Kidney (tissue), 14 donors: ENCODE data around the gene CEP104. TPM values are rescaled to one million over a fixed set of nuclear protein-coding genes. Genes with fewer than 3 reads are reported as not detected.

Source experiments
- DNase-seq, 5 donors: peaks; one replicate each; pipeline ENCODE4 v3.0.0-alpha.2; 2013 to 2020
- FAIRE-seq: peaks from 2 replicates; lab custom pipeline; 2012; peaks lifted over from hg19 to GRCh38; lab: Jason Lieb, UNC
- H3K27ac ChIP-seq, 2 donors: one replicate each; pipeline ENCODE4 v1.7.0; 2013; ENCODE audit warnings: low read depth in 2 of 2, low read length in 2 of 2, inconsistent platforms in 1 of 2
- H3K27me3 ChIP-seq: one replicate; pipeline ENCODE4 v1.7.1; 2013; ENCODE audit warnings: low read length, inconsistent platforms; ENCODE audit not compliant: control insufficient read depth, insufficient read depth
- H3K36me3 ChIP-seq, 3 donors: one replicate each; pipeline versions ENCODE4 v1.7.0 to v1.7.1; 2013; ENCODE audit warnings: low read length in 3 of 3, control low read depth in 1 of 3, inconsistent platforms in 1 of 3; ENCODE audit not compliant: insufficient read depth in 3 of 3, control insufficient read depth in 2 of 3
- H3K4me1 ChIP-seq, 3 donors: one replicate each; pipeline versions ENCODE4 v1.7.0 to v1.7.1; 2013; ENCODE audit warnings: low read length in 3 of 3, inconsistent platforms in 1 of 3, low read depth in 1 of 3; ENCODE audit not compliant: control insufficient read depth in 2 of 3, insufficient read depth in 2 of 3
- H3K4me3 ChIP-seq, 3 donors: one replicate each; pipeline versions ENCODE4 v1.7.0 to v1.8.1; 2013; ENCODE audit warnings: low read length in 3 of 3, control low read depth in 1 of 3, inconsistent platforms in 1 of 3
- H3K9ac ChIP-seq, 3 donors: one replicate each; pipeline versions ENCODE4 v1.7.0 to v1.7.1; 2013; ENCODE audit warnings: low read length in 3 of 3, control low read depth in 1 of 3, inconsistent platforms in 1 of 3
- H3K9me3 ChIP-seq, 3 donors: one replicate each; pipeline versions ENCODE4 v1.7.0 to v1.7.1; 2013; ENCODE audit warnings: low read length in 3 of 3, control low read depth in 1 of 3, inconsistent platforms in 1 of 3; ENCODE audit not compliant: control insufficient read depth in 2 of 3, insufficient read depth in 1 of 3
- CTCF ChIP-seq: IDR thresholded peaks from 3 replicates; pipeline ENCODE4 v1.5.1; 2012; ENCODE audit warnings: mild to moderate bottlenecking, moderate library complexity, borderline replicate concordance; ENCODE audit not compliant: insufficient read depth; ENCODE audit errors: extremely low read depth
- intact Hi-C: fragments of 100-400 bp; cut with DNase I; formaldehyde crosslinking; loops from one replicate; pipeline ENCODE4 v1.11.1; 2022
- polyA plus RNA-seq: library from polyadenylated mRNA; stranded (reverse); fragments of 350-450 nt; fragmentation: Illumina TruSeq; extraction: RNeasy Lipid Tissue Mini Kit (QIAGEN cat#74804); gene quantifications from one replicate; pipeline ENCODE4 v1.2.3, GENCODE V29; 2014; ENCODE audit warnings: low read depth, low replicate concordance; ENCODE audit not compliant: insufficient read depth
- total RNA-seq: library from RNA; stranded (reverse); fragmentation: NEBNext Ultra II Directional; extraction: Animal tissue kit (Norgen Biotek cat#: 25700); gene quantifications from one replicate; pipeline ENCODE4 v1.2.1, GENCODE V29; 2021
- donor health status: control.
- donor health status: control.
- donor health status: control.
- donor health status: control.
- donor health status: control.
- donor health status: DM: yes; HTN: yes; CAD: no.
- donor health status: Normal renal cell carcinoma (clear cell type).

Gene CEP104
- total and polyA plus RNA-seq, 2 donors from 2014 or later, result 11.1 to 51.2 TPM

- H3K4me3 ChIP-seq, result no peak overlapping the region
- H3K36me3 ChIP-seq, result peaks cover 3 to 31% (median 27%) of the 10 kb centered on the region in 3 donors
- peaks cover 0 to 9% (median 3%) of the 10 kb centered on the region in 3 donors for H3K4me1 ChIP-seq
- peak in 1 of 5 donors; percentile 43 for DNase-seq
- FAIRE-seq, result no peak
- no peak overlapping the region for H3K27ac ChIP-seq
- H3K9me3 ChIP-seq, result no peaks in the 10 kb centered on the region
- no peaks in the 10 kb centered on the region for H3K27me3 ChIP-seq
- no peak for TF ChIP-seq CTCF
- H3K9ac ChIP-seq, result no peak overlapping the region
- intact Hi-C loops, result no loop called here
Measured at GRCh38 chr1:3821908-3822307, 35.1 kb downstream of the CEP104 start.

- Histone ChIP-seq H3K36me3 (peaks cover 3 to 33% (median 22%) of the 10 kb centered on the region in 3 donors), H3K27me3 (no peaks in the 10 kb centered on the region), H3K4me1 (peaks cover 0 to 9% (median 3%) of the 10 kb centered on the region in 3 donors), H3K4me3 (no peak overlapping the region), H3K27ac (no peak overlapping the region), H3K9me3 (no peaks in the 10 kb centered on the region), H3K9ac (no peak overlapping the region)
- FAIRE-seq, result no peak
- peak in 1 of 5 donors; percentile 61 for DNase-seq
- no peak for TF ChIP-seq CTCF
- intact Hi-C loops, result no loop called here
Measured at GRCh38 chr1:3821447-3821846, 35.6 kb downstream of the CEP104 start.

- FAIRE-seq (no peak), DNase-seq (peak in 4 of 5 donors; percentile 22 to 65 (median 56))
- Histone ChIP-seq H3K27ac (no peak overlapping the region), H3K4me1 (peaks cover 0 to 9% (median 3%) of the 10 kb centered on the region in 3 donors), H3K4me3 (no peak overlapping the region), H3K27me3 (no peaks in the 10 kb centered on the region), H3K36me3 (peaks cover 3 to 33% (median 21%) of the 10 kb centered on the region in 3 donors), H3K9ac (no peak overlapping the region), H3K9me3 (no peaks in the 10 kb centered on the region)
- no peak for TF ChIP-seq CTCF
- intact Hi-C loops, result no loop called here
Measured at GRCh38 chr1:3821004-3821403, 36.0 kb downstream of the CEP104 start.

- TF ChIP-seq CTCF, result no peak
Measured at GRCh38 chr1:3820316-3820715, 36.7 kb downstream of the CEP104 start.

More at GRCh38 chr1:3820316-3820715, 36.7 kb downstream of the CEP104 start:
- peak in 1 of 5 donors; percentile 11 for DNase-seq
- Histone ChIP-seq H3K27me3 (no peaks in the 10 kb centered on the region), H3K9me3 (no peaks in the 10 kb centered on the region), H3K27ac (no peak overlapping the region), H3K4me1 (peaks cover 0 to 9% (median 3%) of the 10 kb centered on the region in 3 donors), H3K9ac (no peak overlapping the region), H3K4me3 (no peak overlapping the region), H3K36me3 (peaks cover 3 to 28% (median 20%) of the 10 kb centered on the region in 3 donors)
- intact Hi-C loops, result no loop called here
- FAIRE-seq, result no peak
